Omental fat pad (tissue), 4 donors: Measurements from ENCODE around the gene RAE1. TPM values are rescaled to one million over a fixed set of nuclear protein-coding genes. Genes with fewer than 3 reads are reported as not detected.

ENCODE experiments used
- ATAC-seq: fragments of 150-250 bp; one replicate; pipeline ENCODE4 v1.9.1; 2016; ENCODE audit warnings: mild to moderate bottlenecking, moderate library complexity; ENCODE audit not compliant: low FRiP score
- DNase-seq: peaks from one replicate; pipeline ENCODE4 v3.0.0-alpha.2; 2019; ENCODE audit warnings: low spot score
- total RNA-seq, 4 donors: library from RNA; depleted of rRNA; stranded (reverse); fragments of >200 nt; gene quantifications; one replicate each; pipeline ENCODE4 v1.1.0, GENCODE V29; 2016
- TF ChIP-seq, protein P1 (sequence below), 3 donors: fragments of 450-650 bp; IDR thresholded peaks; one replicate each; pipeline ENCODE4 v1.5.1; 2016 to 2017; ENCODE audit warnings: antibody characterized with exemption in 3 of 3, mild to moderate bottlenecking in 3 of 3, moderate library complexity in 2 of 3

RAE1 gene
- total RNA-seq, 4 donors from 2014 or later: 13.9 to 32.9 (median 17.2) TPM

DNA sequence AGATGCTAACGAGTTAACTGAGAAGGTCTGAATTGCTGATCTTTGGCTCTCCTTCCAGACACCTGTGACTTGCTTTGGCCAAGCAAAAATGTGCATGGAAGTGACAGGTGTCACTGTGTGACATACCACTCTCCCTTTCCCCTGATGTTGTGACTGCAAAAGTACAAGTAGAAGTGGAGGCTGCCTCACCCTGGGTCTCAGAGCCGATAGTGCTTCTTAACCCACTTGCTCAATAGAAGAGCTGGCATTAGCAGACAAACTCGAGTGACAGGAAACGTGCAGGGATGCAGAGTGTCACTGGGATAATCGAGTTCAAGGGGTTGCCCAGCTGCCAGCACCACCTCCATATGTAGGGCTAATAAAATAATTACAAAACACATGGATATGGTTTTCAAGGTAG is 37.8 kb upstream of the RAE1 start:
- ATAC-seq: no peak
- no peak for DNase-seq
- TF ChIP-seq, protein P1, sequence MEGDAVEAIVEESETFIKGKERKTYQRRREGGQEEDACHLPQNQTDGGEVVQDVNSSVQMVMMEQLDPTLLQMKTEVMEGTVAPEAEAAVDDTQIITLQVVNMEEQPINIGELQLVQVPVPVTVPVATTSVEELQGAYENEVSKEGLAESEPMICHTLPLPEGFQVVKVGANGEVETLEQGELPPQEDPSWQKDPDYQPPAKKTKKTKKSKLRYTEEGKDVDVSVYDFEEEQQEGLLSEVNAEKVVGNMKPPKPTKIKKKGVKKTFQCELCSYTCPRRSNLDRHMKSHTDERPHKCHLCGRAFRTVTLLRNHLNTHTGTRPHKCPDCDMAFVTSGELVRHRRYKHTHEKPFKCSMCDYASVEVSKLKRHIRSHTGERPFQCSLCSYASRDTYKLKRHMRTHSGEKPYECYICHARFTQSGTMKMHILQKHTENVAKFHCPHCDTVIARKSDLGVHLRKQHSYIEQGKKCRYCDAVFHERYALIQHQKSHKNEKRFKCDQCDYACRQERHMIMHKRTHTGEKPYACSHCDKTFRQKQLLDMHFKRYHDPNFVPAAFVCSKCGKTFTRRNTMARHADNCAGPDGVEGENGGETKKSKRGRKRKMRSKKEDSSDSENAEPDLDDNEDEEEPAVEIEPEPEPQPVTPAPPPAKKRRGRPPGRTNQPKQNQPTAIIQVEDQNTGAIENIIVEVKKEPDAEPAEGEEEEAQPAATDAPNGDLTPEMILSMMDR (IDR thresholded peaks at IDR 0.05): no peak

DNA sequence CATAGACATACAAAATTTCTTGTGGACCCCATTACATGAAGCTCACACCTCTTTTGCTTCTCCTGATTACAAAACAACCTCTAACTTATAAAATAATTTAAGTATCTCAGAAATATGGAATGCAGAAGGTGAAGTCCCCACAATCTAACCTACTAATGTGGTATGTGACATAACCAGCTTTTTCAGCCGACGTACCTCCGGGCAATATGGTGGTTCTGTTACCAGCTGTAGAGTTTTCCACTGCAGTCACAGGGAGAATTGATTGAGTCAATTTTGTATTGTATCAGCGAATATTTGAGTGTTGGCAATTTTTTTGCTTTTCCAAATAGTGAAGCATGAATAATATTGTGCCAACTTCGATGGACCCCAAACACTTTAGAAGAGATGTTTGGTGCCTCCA is 37.1 kb upstream of the RAE1 start:
- TF ChIP-seq, protein P1 (IDR thresholded peaks at IDR 0.05): no peak
- ATAC-seq (no peak), DNase-seq (no peak)

DNA sequence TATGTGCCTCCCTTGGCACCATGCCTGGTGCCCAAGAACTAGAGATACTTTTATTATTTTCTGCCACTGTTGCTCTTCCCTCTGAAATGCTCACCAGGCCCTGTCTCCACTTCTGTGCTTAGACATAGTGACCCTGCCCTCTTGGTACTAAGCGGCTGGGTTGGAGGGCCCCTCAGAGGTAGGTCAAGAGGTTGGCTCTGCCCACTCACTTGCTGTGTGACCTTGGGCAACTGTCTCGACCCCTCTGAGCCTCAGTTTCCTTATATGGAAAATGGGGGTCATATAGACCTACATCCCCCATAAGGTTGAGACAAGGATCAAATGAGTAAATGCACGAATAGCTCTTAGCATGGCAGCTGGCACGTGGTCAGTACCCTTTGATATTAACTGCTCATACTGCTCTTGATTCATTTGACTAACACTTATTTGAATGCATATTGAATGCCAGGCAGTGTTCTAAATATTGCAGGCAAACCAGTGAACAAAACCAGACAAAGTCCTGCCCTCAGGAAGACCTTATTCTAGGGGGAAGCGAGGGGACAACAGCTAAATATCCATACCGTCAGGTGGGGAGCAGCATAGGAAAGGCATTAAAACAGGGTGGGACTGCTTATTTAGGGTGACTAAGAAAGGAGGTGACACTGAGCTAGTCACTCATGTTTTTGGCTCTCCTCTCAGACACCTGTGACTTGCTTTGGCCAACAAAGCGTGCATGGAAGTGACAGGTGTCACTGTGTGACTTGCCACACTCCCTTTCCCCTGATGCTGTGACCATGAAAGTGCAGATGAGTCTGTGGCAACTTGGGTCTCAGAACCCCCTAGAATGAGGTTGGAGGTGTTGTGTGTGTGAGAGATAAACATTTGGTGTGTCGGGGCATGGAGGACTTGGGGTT is 35.7 kb upstream of the RAE1 start:
- ATAC-seq (no peak), DNase-seq (no peak)
- TF ChIP-seq, protein P1 (IDR thresholded peaks at IDR 0.05): no peak

DNA sequence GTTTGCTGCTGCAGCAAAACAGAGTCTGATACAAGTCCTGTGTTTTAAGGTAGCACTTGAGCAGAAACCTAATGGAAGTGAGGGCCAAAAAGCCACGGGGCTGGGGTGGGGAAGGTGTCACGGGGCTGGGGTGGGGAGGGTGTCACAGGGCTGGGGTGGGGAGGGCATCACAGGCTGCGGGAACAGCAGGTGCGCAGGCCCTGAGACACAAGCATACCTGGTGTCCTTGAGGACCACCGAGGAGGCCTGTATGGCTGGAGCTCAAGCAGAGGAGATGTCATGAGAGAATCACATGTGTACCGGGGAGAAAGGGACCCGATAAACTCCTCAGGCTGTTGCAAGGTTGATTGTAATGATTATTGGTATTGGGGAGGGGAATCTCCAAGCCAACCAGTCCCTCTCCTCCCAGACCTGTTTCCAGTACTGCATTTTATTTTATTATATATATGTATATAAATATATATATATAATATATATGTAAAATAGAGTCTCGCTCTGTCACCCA is 35.0 kb upstream of the RAE1 start:
- ATAC-seq (no peak), DNase-seq (no peak)
- TF ChIP-seq, protein P1 (IDR thresholded peaks at IDR 0.05): no peak

DNA sequence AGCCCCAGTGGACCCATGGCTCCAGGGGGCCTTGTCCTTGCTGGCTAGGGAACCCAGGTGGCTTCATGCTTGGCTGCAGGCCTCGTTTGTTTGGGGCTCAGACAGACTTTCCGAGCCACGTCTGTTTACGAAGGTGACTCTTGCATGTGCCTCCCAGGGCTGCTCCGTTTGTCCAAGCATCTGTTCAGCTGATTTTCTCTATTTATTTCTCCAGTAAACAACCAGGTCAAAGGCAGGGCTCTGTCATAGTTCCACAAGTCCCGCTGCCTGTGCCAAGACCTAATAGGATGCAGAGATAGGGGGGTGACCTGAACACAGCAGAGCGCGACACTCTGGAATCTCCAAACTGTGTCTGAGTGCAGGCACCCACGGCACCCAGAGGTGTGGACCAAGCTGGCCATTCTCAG is 34.3 kb upstream of the RAE1 start:
- no peak for ATAC-seq
- TF ChIP-seq, protein P1 (IDR thresholded peaks at IDR 0.05): no peak
- DNase-seq: no peak

DNA sequence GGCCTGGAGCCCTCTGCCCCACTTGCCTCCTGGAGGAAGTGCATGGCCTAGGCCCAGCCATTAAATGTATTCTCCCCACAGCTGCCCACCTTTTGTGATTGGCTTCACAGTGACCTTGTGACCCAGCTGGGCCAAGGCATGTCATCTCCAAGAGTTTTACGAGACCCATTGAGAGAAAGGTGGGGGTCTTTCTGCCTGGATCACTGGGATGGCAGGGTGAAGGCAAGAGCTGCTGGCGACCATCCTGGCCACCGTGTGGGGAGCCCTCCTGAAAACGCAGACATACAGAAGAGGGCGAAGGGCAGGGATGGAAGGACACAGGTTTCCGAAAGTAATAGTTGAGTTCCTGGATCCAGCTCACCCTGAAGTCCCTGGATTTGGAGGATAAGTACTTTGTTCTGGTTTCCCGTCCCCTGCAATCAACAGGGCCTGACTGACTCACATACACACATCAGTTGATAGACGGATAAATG is 33.7 kb upstream of the RAE1 start:
- TF ChIP-seq, protein P1 (IDR thresholded peaks at IDR 0.05): no peak
- DNase-seq: no peak
- ATAC-seq: no peak
